T-cell (primary cell): Measurements from ENCODE around the gene FOXJ2. TPM values are rescaled to one million over a fixed set of nuclear protein-coding genes. Genes with fewer than 3 reads are reported as not detected.
"Not testable (repeated sequence)": the region's sequence is repeated elsewhere in the genome, so short reads cannot be mapped to it uniquely, and the experiment has no call there.

Experiments
- ATAC-seq, 4 experiments: fragments of 200-7000 bp in 3 of 4; fragments of 150-1000 bp in 1 of 4; cut with Tn5 transposase; replicated peaks in 1 of 4; 1 replicate in 3 of 4; 2 replicates in 1 of 4; pipeline ENCODE4 v1.10.0; 2021; ENCODE audit warnings: moderate library complexity in 3 of 4, mild to moderate bottlenecking in 2 of 4, moderate number of reproducible peaks in 1 of 4
- CTCF ChIA-PET, 2 donors: fragments of 300-600 bp; sonication (Branson Sonifier 250); formaldehyde crosslinking; loops; one replicate each; lab custom pipeline; 2022; ENCODE audit warnings: antibody characterized with exemption in 2 of 2; lab: Charles Lee
- POLR2A ChIA-PET, 2 donors: fragments of 300-600 bp; sonication (Branson Sonifier 250); formaldehyde crosslinking; loops; one replicate each; lab custom pipeline; 2022; ENCODE audit warnings: antibody characterized with exemption in 2 of 2; lab: Charles Lee
- DNase-seq, 35 experiments: peaks; one replicate each; pipeline versions ENCODE4 v3.0.0 to v3.0.0-alpha.2; 2013 to 2023
- H3K27ac ChIP-seq: one replicate; pipeline ENCODE4 v1.5.1; 2013; ENCODE audit warnings: low read length
- H3K27me3 ChIP-seq, 2 experiments: replicated peaks in 1 of 2; 1 replicate in 1 of 2; 2 replicates in 1 of 2; pipeline versions ENCODE4 v1.6.1 to v1.7.0; 2013; ENCODE audit warnings: low read length in 1 of 2, mixed read lengths in 1 of 2; ENCODE audit not compliant: control insufficient read depth in 2 of 2, insufficient read depth in 2 of 2; ENCODE audit errors: extremely low read depth in 1 of 2
- H3K36me3 ChIP-seq, 2 donors: 1 replicate in 1 of 2; 2 replicates in 1 of 2; pipeline versions ENCODE4 v1.6.1 to v1.7.0; 2013; ENCODE audit warnings: low read length in 1 of 2; ENCODE audit not compliant: control insufficient read depth in 2 of 2, insufficient read depth in 1 of 2; ENCODE audit errors: extremely low read depth in 1 of 2
- H3K4me1 ChIP-seq, 2 experiments: 1 replicate in 1 of 2; 2 replicates in 1 of 2; pipeline versions ENCODE4 v1.6.1 to v1.7.0; 2013; ENCODE audit warnings: low read length in 2 of 2, mixed read lengths in 1 of 2; ENCODE audit not compliant: insufficient read depth in 2 of 2, control insufficient read depth in 1 of 2; ENCODE audit errors: extremely low read depth in 1 of 2
- H3K4me3 ChIP-seq, 2 donors: 1 replicate in 1 of 2; 2 replicates in 1 of 2; pipeline versions ENCODE4 v1.5.1 to v1.7.0; 2013; ENCODE audit warnings: mild to moderate bottlenecking in 2 of 2, low read length in 1 of 2, moderate library complexity in 1 of 2; ENCODE audit not compliant: control insufficient read depth in 1 of 2; ENCODE audit errors: extremely low read depth in 1 of 2
- H3K9me3 ChIP-seq: 2 replicates; pipeline ENCODE4 v1.7.0; 2013
- H3K27ac Mint-ChIP-seq, 2 donors: one replicate each; pipeline ENCODE4 v1.8.0; 2020 to 2021; ENCODE audit warnings: mild to moderate bottlenecking in 2 of 2, mixed read lengths in 2 of 2
- H3K27me3 Mint-ChIP-seq, 2 donors: one replicate each; pipeline ENCODE4 v1.8.0; 2021 to 2022; ENCODE audit warnings: mixed read lengths in 2 of 2
- H3K36me3 Mint-ChIP-seq: one replicate; pipeline ENCODE4 v1.8.0; 2021; ENCODE audit warnings: mixed read lengths
- H3K4me1 Mint-ChIP-seq, 3 donors: one replicate each; pipeline ENCODE4 v1.8.0; 2020 to 2022; ENCODE audit warnings: mixed read lengths in 3 of 3, mild to moderate bottlenecking in 1 of 3
- H3K4me3 Mint-ChIP-seq, 3 donors: one replicate each; pipeline ENCODE4 v1.8.0; 2020 to 2022; ENCODE audit warnings: mild to moderate bottlenecking in 3 of 3, mixed read lengths in 3 of 3, moderate library complexity in 3 of 3
- H3K9me3 Mint-ChIP-seq, 3 donors: one replicate each; pipeline ENCODE4 v1.8.0; 2020 to 2022; ENCODE audit warnings: mixed read lengths in 3 of 3
- WGBS: methylation state at CpG from one replicate; pipeline ENCODE4 v1.1.5; 2013; ENCODE audit warnings: missing lambda C conversion rate; ENCODE audit not compliant: insufficient coverage; 5-methylcytosine and 5-hydroxymethylcytosine counted together
- total RNA-seq, 35 experiments: library from RNA in 6 of 35; stranded (reverse) in 6 of 35; fragments of 120-200 nt in 1 of 35; gene quantifications; one replicate each; pipeline versions ENCODE4 v1.2.1 to v1.2.4 and lab custom pipeline; 2013 to 2026

The FOXJ2 gene
- total RNA-seq, 5 donors from 2014 or later (not counting 1 experiment from before 2014, with no cell fraction given) = 24.5 to 31.9 (median 28.2) TPM

DNA sequence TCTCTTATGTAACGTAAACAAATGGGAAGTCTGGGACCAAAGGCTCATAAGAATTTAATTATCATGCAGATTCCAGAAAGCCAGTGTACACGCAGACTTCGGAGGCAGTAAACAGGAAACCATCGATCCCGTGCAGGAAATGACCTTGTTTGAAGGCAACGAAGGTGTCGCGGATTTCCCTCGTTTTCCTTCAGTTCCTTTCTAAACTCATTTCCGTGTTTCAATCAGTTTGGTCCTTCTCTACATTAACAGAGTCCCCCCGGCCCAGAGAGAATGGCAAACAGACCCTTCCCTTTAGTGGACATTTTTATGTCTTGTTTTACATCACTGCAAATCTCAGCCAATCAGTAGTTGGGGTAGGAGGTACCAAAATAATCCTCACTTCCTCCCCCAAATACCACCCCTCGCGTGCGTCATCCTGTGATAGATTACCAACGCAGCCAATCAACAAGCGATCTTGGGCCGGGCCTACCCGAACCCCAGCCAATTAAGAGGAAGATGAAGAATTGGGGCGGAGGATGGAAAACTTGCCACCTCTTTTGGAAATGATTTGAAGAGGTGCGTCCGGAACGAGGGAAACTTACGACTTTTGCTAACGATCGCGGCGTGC is 6.1 kb upstream of the FOXJ2 start:
- CTCF ChIA-PET = interaction anchor here in 1 of 2 donors (0.6 to 1.7 kb wide), 7 partner anchors 13 to 94 kb away, joined by 3 to 8 read pairs (median 6); no protein-coding TSS in a partner anchor

DNA sequence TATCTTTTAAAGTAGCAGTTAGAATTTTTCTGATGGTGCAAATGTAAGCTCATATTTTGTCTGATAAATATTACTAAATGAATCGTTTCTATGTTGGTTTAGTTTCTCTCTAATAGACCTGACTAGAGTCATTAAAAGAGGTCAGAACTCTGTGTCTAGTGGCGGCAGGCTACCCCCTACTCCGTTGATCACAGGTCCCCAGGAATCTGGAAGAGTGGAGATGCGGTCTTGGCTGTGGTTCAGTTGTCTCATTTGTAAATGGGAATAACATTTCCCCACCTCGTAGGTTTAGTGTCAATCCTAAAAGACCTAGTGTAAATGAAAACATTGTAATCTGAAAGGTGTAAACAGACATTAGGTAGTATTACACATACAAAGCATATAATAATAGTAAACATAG is 4.7 kb upstream of the FOXJ2 start:
- peak overlapping the region; percentile 100 for H3K27ac ChIP-seq
- CTCF ChIA-PET = interaction anchor here in 1 of 2 donors (1.4 to 1.7 kb wide), 2 partner anchors 10 to 94 kb away, joined by 5 to 7 read pairs; no protein-coding TSS in a partner anchor
- POLR2A ChIA-PET = interaction anchor here (0.6 to 1.3 kb wide), 8 partner anchors 10 to 164 kb away, joined by 3 to 17 read pairs (median 4); partner anchors contain the start of genes C3AR1 (in 1 of the 2) and SLC2A3 (in 1 of the 2)
- Mint-ChIP-seq H3K36me3 (no peaks in the 10 kb centered on the region), H3K27ac (peak overlapping the region; percentile 69 to 77), H3K4me3 (peak overlapping the region; percentile 65 to 97 (median 94)), H3K4me1 (peaks cover 14 to 24% (median 21%) of the 10 kb centered on the region in 3 donors), H3K27me3 (no peaks in the 10 kb centered on the region), H3K9me3 (no peaks in the 10 kb centered on the region)
- H3K4me1 ChIP-seq = peaks cover 2 to 28% of the 10 kb centered on the region in 2 experiments
- no peak for ATAC-seq
- H3K9me3 ChIP-seq = no peaks in the 10 kb centered on the region
- peaks cover 0 to 4% of the 10 kb centered on the region in 2 donors for H3K36me3 ChIP-seq
- H3K27me3 ChIP-seq = no peaks in the 10 kb centered on the region
- no peak for DNase-seq
- H3K4me3 ChIP-seq = no peak overlapping the region
- no CpG with 5 or more reads among the region's 5 CpGs for WGBS

More for the DNA sequence above, 6.1 kb upstream of the FOXJ2 start:
- Mint-ChIP-seq H3K27me3 (no peaks in the 10 kb centered on the region), H3K4me3 (peak overlapping the region; percentile 89 to 97 (median 94)), H3K9me3 (no peaks in the 10 kb centered on the region), H3K27ac (peak overlapping the region; percentile 97 to 98), H3K4me1 (peaks cover 14 to 19% (median 17%) of the 10 kb centered on the region in 3 donors), H3K36me3 (no peaks in the 10 kb centered on the region)
- DNase-seq = peak; percentile 90 to 98 (median 97)
- peak overlapping the region; percentile 82 to 94 for H3K4me3 ChIP-seq
- H3K27ac ChIP-seq = peak overlapping the region; percentile 100
- ATAC-seq = peak; percentile 92 to 96 (median 94)
- H3K27me3 ChIP-seq = no peaks in the 10 kb centered on the region
- POLR2A ChIA-PET = interaction anchor here (0.8 to 1.0 kb wide), 5 partner anchors 39 to 1747 kb away, joined by 3 to 7 read pairs (median 3); partner anchors contain the start of gene SLC2A3 (in 1 of the 2)
- H3K36me3 ChIP-seq = peaks cover 0 to 4% of the 10 kb centered on the region in 2 donors
- H3K9me3 ChIP-seq = no peaks in the 10 kb centered on the region
- WGBS = 0% methylated on average over 17 of the region's 27 CpGs
- peaks cover 2 to 20% of the 10 kb centered on the region in 2 experiments for H3K4me1 ChIP-seq

DNA sequence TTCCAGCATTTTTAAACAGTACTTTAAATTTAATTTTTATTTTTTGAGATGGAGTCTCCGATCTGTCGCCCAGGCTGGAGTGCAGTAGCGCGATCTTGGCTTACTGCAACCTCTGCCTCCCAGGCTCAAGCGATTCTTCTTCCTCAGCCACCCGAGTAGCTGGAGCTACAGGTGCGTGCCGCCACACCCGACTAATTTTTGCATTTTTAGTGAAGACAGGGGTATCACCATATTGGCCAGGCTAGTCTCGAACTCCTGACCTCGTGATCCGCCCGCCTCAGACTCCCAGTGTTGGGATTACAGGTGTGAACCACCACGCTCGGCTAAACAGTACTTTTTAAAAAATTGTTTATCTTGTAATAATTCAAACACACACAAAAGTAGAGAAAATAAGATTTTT is 4.2 kb upstream of the FOXJ2 start:
- peaks cover 16 to 24% (median 23%) of the 10 kb centered on the region in 3 donors for H3K4me1 Mint-ChIP-seq
- H3K4me3 ChIP-seq = no peak overlapping the region
- H3K9me3 Mint-ChIP-seq = no peaks in the 10 kb centered on the region
- no peaks in the 10 kb centered on the region for H3K9me3 ChIP-seq
- ChIA-PET POLR2A (interaction anchor here in 1 of 2 donors (0.6 to 1.3 kb wide), 3 partner anchors 38 to 94 kb away, joined by 3 to 17 read pairs (median 3); partner anchors contain the start of gene C3AR1), CTCF (interaction anchor here in 1 of 2 donors (1.4 to 1.7 kb wide), 2 partner anchors 10 to 95 kb away, joined by 5 to 7 read pairs; no protein-coding TSS in a partner anchor)
- 97% methylated on average over 10 of the region's 15 CpGs for WGBS
- H3K27ac Mint-ChIP-seq = no peak overlapping the region
- H3K4me1 ChIP-seq = peaks cover 2 to 32% of the 10 kb centered on the region in 2 experiments
- peak overlapping the region in 1 of 3 donors; percentile 97 for H3K4me3 Mint-ChIP-seq
- DNase-seq (no peak), ATAC-seq (no peak)
- H3K27ac ChIP-seq = no peak overlapping the region
- no peaks in the 10 kb centered on the region for H3K27me3 ChIP-seq
- peaks cover 0 to 4% of the 10 kb centered on the region in 2 donors for H3K36me3 ChIP-seq
- H3K27me3 Mint-ChIP-seq = no peaks in the 10 kb centered on the region
- H3K36me3 Mint-ChIP-seq = no peaks in the 10 kb centered on the region

DNA sequence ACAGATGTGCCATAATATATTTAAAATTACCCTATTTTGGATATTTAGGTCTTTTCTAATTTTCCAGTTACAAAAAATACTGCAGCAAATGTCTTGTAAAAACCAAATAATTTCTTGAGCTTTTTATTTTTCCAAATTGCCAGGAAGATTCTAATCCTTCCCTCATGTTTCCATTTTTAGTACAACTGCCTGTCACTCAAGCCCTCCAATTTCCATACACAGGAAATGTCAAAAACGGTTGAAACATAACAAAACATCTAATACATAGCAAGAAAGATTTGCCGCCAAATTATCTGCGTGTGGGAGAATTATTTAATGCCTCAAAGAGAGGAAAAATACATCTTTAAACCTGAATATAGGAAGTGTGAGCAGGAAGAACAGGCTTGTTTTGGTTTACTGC is 2.3 kb upstream of the FOXJ2 start:
- H3K4me1 Mint-ChIP-seq = peaks cover 35 to 41% (median 36%) of the 10 kb centered on the region in 3 donors
- WGBS = 100% methylated on average over 1 of the region's 3 CpGs

DNA sequence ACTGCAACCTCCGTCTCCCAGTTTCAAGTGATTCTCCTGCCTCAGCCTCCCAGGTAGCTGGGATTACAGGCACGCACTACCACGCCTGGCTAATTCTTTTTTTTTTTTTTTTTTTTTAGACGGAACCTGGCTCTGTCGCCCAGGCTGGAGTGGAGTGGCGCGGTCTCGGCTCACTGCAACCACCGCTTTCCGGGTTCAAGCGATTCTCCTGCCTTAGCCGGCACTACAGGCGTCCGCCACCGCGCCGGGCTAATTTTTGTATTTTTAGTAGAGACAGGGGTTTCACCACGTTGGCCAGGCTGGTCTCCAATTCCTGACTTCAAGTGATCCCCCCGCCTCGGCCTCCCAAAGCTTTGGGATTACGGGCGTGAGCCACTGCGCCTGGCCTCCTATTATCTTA is 1.5 kb upstream of the FOXJ2 start:
- H3K36me3 Mint-ChIP-seq, H3K27me3 ChIP-seq, H3K27ac ChIP-seq, H3K27me3 Mint-ChIP-seq, H3K9me3 ChIP-seq, H3K27ac Mint-ChIP-seq, DNase-seq, CTCF ChIA-PET, H3K36me3 ChIP-seq, H3K9me3 Mint-ChIP-seq, ATAC-seq, H3K4me3 ChIP-seq: not testable (repeated sequence)
- Mint-ChIP-seq H3K4me3 (peak overlapping the region in 2 of 3 donors; percentile 39 to 88), H3K4me1 (peaks cover 42 to 48% (median 42%) of the 10 kb centered on the region in 3 donors)
- 100% methylated on average over 1 of the region's 23 CpGs for WGBS
- H3K4me1 ChIP-seq = peaks cover 12 to 51% of the 10 kb centered on the region in 2 experiments
- POLR2A ChIA-PET = interaction anchor here in 1 of 2 donors (0.7 kb wide), 1 partner anchor 51 kb away, joined by 9 read pairs; no protein-coding TSS in a partner anchor

More for the DNA sequence above, 2.3 kb upstream of the FOXJ2 start:
- no peaks in the 10 kb centered on the region for H3K9me3 ChIP-seq
- CTCF ChIA-PET = interaction anchor here in 1 of 2 donors (0.5 kb wide), 1 partner anchor 63 kb away, joined by 3 read pairs; no protein-coding TSS in a partner anchor
- Mint-ChIP-seq H3K36me3 (no peaks in the 10 kb centered on the region), H3K4me3 (no peak overlapping the region), H3K9me3 (no peaks in the 10 kb centered on the region), H3K27me3 (no peaks in the 10 kb centered on the region), H3K27ac (no peak overlapping the region)
- POLR2A ChIA-PET = interaction anchor here in 1 of 2 donors (0.7 kb wide), 1 partner anchor 51 kb away, joined by 9 read pairs; no protein-coding TSS in a partner anchor
- no peak overlapping the region for H3K4me3 ChIP-seq
- H3K4me1 ChIP-seq = peaks cover 12 to 51% of the 10 kb centered on the region in 2 experiments
- ATAC-seq = no peak
- no peak overlapping the region for H3K27ac ChIP-seq
- peaks cover 0 to under 1% of the 10 kb centered on the region in 2 donors for H3K36me3 ChIP-seq
- no peaks in the 10 kb centered on the region for H3K27me3 ChIP-seq
- DNase-seq = no peak

DNA sequence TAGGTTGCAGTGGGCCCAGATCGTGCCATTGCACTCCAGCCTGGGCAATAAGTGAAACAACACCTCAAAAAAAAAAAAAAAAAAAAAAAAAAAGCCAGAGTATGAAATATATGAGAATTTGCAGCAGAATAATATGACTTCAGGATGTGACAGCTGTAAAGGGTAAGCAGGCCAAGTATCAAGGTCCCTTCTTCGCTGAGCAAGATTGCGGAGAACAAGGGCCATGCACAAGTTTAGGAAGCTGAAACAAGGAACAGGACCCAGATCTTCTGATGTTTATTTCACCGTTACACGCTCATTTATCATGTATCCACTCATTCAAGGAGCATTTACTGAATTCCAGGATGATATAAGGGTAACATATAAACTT is 659 bp upstream of the FOXJ2 start:
- peaks cover 42 to 50% (median 46%) of the 10 kb centered on the region in 3 donors for H3K4me1 Mint-ChIP-seq
- ATAC-seq (no peak), DNase-seq (peak in 1 of 35 experiments; percentile 38)
- no peaks in the 10 kb centered on the region for H3K27me3 Mint-ChIP-seq
- no peaks in the 10 kb centered on the region for H3K9me3 Mint-ChIP-seq
- H3K27ac Mint-ChIP-seq = peak overlapping the region; percentile 89 to 91
- H3K36me3 ChIP-seq = peaks cover 0 to 3% of the 10 kb centered on the region in 2 donors
- peak overlapping the region; percentile 77 for H3K27ac ChIP-seq
- H3K9me3 ChIP-seq = no peaks in the 10 kb centered on the region
- peaks cover 11 to 58% of the 10 kb centered on the region in 2 experiments for H3K4me1 ChIP-seq
- no peaks in the 10 kb centered on the region for H3K27me3 ChIP-seq
- WGBS = no CpG with 5 or more reads among the region's 5 CpGs
- H3K36me3 Mint-ChIP-seq = no peaks in the 10 kb centered on the region
- CTCF ChIA-PET = interaction anchor here (0.5 to 1.0 kb wide), 4 partner anchors 9 to 169 kb away, joined by 3 to 4 read pairs (median 3); no protein-coding TSS in a partner anchor
- POLR2A ChIA-PET = no interaction called here
- H3K4me3 ChIP-seq = peak overlapping the region; percentile 52 to 82
- H3K4me3 Mint-ChIP-seq = peak overlapping the region; percentile 82 to 88 (median 85)
